HepG2 (cell line): ENCODE measurements around the gene BBS1. TPM values are rescaled to one million over a fixed set of nuclear protein-coding genes. Genes with fewer than 3 reads are reported as not detected.

ENCODE experiments used
- ASH2L ChIP-seq: fragments of 300-600, 200-600 bp; sonication (generic); IDR thresholded peaks from 2 replicates; pipeline ENCODE4 v1.7.0; 2017; ENCODE audit warnings: low read depth, mild to moderate bottlenecking, moderate library complexity, mixed read lengths, low read length; ENCODE audit not compliant: insufficient read length
- JUN ChIP-seq: sonication (generic); formaldehyde crosslinking; IDR thresholded peaks from 2 replicates; pipeline ENCODE4 v1.4.0; 2020; ENCODE audit warnings: mild to moderate bottlenecking, missing genetic modification reagents
- MAFK ChIP-seq, 2 experiments: IDR thresholded peaks in 1 of 2; conservative IDR thresholded peaks in 1 of 2; 2 replicates each; pipeline ENCODE4 v1.6.1; 2011; ENCODE audit warnings: improper control_type of control experiment in 2 of 2, low read length in 2 of 2
- MXI1 ChIP-seq: IDR thresholded peaks from 3 replicates; pipeline ENCODE4 v1.6.1; 2012; ENCODE audit warnings: low read depth, low read length, inconsistent platforms, borderline replicate concordance
- PAX8 ChIP-seq: sonication (generic); formaldehyde crosslinking; IDR thresholded peaks from 2 replicates; pipeline ENCODE4 v1.8.0; 2022; ENCODE audit warnings: mild to moderate bottlenecking, missing genetic modification reagents, borderline replicate concordance
- STAT5B ChIP-seq: sonication (generic); formaldehyde crosslinking; IDR thresholded peaks from 2 replicates; pipeline ENCODE4 v1.4.0; 2020; ENCODE audit warnings: missing genetic modification reagents
- TAF15 ChIP-seq: fragments of 200-400 bp; formaldehyde crosslinking; IDR thresholded peaks from one replicate; pipeline ENCODE4 v1.6.1; 2018; ENCODE audit warnings: mild to moderate bottlenecking, low read depth, low read length; ENCODE audit not compliant: poor library complexity, severe bottlenecking
- TEAD2 ChIP-seq: sonication (generic); formaldehyde crosslinking; IDR thresholded peaks from 2 replicates; pipeline ENCODE4 v1.9.0; 2021; ENCODE audit warnings: missing genetic modification reagents
- TGIF2 ChIP-seq: IDR thresholded peaks from 2 replicates; pipeline ENCODE4 v1.6.1; 2016; ENCODE audit warnings: control low read depth, missing compliant biosample characterization
- THAP11 ChIP-seq: IDR thresholded peaks from 2 replicates; pipeline ENCODE4 v1.6.1; 2016; ENCODE audit warnings: missing biosample characterization, missing genetic modification reagents
- YY1 ChIP-seq: IDR thresholded peaks from 2 replicates; pipeline ENCODE4 v1.6.1; 2011; ENCODE audit warnings: low read length, low read depth, moderate library complexity, mild to moderate bottlenecking; ENCODE audit not compliant: insufficient read depth, insufficient replicate concordance
- ZNF138 ChIP-seq: sonication (generic); formaldehyde crosslinking; IDR thresholded peaks from 2 replicates; pipeline ENCODE4 v1.5.0; 2020; ENCODE audit warnings: mild to moderate bottlenecking, low read depth, missing genetic modification reagents
- ZNF30 ChIP-seq: sonication (generic); formaldehyde crosslinking; IDR thresholded peaks from 2 replicates; pipeline ENCODE4 v1.5.0; 2020; ENCODE audit warnings: mild to moderate bottlenecking, missing genetic modification reagents
- ZNF367 ChIP-seq: sonication (generic); formaldehyde crosslinking; IDR thresholded peaks from 2 replicates; pipeline ENCODE4 v1.4.0; 2020; ENCODE audit warnings: missing genetic modification reagents, borderline replicate concordance
- ZNF382 ChIP-seq: sonication (generic); formaldehyde crosslinking; IDR thresholded peaks from 2 replicates; pipeline ENCODE4 v1.5.0; 2020; ENCODE audit warnings: missing genetic modification reagents, mild to moderate bottlenecking, borderline replicate concordance
- ZNF562 ChIP-seq: sonication (generic); formaldehyde crosslinking; IDR thresholded peaks from 2 replicates; pipeline ENCODE4 v1.8.0; 2022; ENCODE audit warnings: missing genetic modification reagents, borderline replicate concordance
- ZNF713 ChIP-seq: sonication (generic); formaldehyde crosslinking; IDR thresholded peaks from 2 replicates; pipeline ENCODE4 v1.4.0; 2020; ENCODE audit warnings: mild to moderate bottlenecking, missing genetic modification reagents
- ZNF749 ChIP-seq: sonication (generic); formaldehyde crosslinking; IDR thresholded peaks from 2 replicates; pipeline ENCODE4 v1.8.0; 2022; ENCODE audit warnings: mild to moderate bottlenecking, missing genetic modification reagents, moderate library complexity, borderline replicate concordance
- ZNF761 ChIP-seq: sonication (generic); formaldehyde crosslinking; conservative IDR thresholded peaks from 2 replicates; pipeline ENCODE4 v1.4.0; 2020; ENCODE audit warnings: mild to moderate bottlenecking, missing genetic modification reagents
- ZNF850 ChIP-seq: sonication (generic); formaldehyde crosslinking; conservative IDR thresholded peaks from 2 replicates; pipeline ENCODE4 v1.9.0; 2021; ENCODE audit warnings: mild to moderate bottlenecking, missing genetic modification reagents
- ZNF878 ChIP-seq: sonication (generic); formaldehyde crosslinking; IDR thresholded peaks from 2 replicates; pipeline ENCODE4 v1.8.1; 2023; ENCODE audit warnings: mild to moderate bottlenecking, missing genetic modification reagents, moderate library complexity
- polyA plus RNA-seq, 8 experiments: library from polyadenylated mRNA; depleted of rRNA in 3 of 8; stranded (reverse) in 7 of 8; unstranded in 1 of 8; fragments of >200 nt; fragmentation: Illumina TruSeq in 4 of 8; extraction: Trizol in 4 of 8; gene quantifications; 2 replicates each; pipeline versions ENCODE4 v1.2.1 to v1.2.3, GENCODE V29; 2011 to 2016; ENCODE audit warnings: low read depth in 4 of 8, missing spikeins in 1 of 8, mixed read lengths in 1 of 8; ENCODE audit not compliant: insufficient read depth in 1 of 8
- total RNA-seq, 5 experiments: library from RNA; depleted of rRNA; stranded (reverse); fragments of >200 nt; fragmentation: Illumina TruSeq; extraction: Trizol; gene quantifications; 2 replicates each; pipeline ENCODE4 v1.2.3, GENCODE V29; 2016; ENCODE audit warnings: low read depth in 1 of 5
- TF ChIP-seq, protein P1 (sequence below): sonication (generic); formaldehyde crosslinking; IDR thresholded peaks from 2 replicates; pipeline ENCODE4 v1.5.0; 2020; ENCODE audit warnings: mild to moderate bottlenecking, missing genetic modification reagents, moderate library complexity
- TF ChIP-seq, protein P2 (sequence below): sonication (generic); formaldehyde crosslinking; IDR thresholded peaks from 2 replicates; pipeline ENCODE4 v1.8.0; 2022; ENCODE audit warnings: mild to moderate bottlenecking, missing genetic modification reagents, borderline replicate concordance
- TF ChIP-seq, protein P3 (sequence below): IDR thresholded peaks from 2 replicates; pipeline ENCODE4 v1.6.1; 2016; ENCODE audit warnings: low read depth, control low read depth
- TF ChIP-seq, protein P4 (sequence below): sonication (generic); formaldehyde crosslinking; conservative IDR thresholded peaks from 2 replicates; pipeline ENCODE4 v1.8.0; 2022; ENCODE audit warnings: missing genetic modification reagents

The BBS1 gene
- total and polyA plus RNA-seq, 2 of the 13 experiments (the other 11 are each of a cell fraction or from before 2014, with no cell fraction given), result 11.7 to 14.1 TPM

DNA sequence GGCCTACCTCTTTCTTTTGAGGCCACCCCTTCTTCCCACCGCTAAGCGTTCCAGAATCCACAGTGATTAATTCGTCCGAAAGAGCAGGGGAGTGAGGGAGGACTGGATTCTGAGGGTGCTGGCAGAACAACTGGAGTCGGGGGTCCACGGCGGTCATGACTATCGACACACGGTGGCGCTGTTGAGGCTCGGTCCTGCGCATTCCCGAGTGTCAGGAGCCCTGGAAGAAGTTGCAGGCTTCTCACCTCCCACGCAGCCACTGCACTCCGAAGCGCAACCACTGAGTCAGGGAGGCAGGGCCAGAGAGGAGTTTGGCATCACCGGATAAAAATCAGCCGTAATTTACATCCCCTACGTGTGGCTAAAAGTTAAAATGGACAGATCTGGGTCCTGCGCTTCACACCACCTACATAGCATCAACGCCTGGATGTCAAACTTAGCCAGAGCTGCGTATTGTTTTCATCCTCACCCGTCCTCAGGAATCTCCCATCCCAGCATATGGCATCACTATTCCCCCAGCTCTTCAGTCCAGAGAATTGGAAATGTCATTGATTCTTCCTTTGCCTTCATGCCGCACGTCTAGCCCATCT is 68.7 kb downstream of the BBS1 start (continued):
- no peak for TF ChIP-seq ZNF138 (CRISPR knock-in tag)
- TF ChIP-seq TEAD2, result no peak
- TF ChIP-seq, protein P1, sequence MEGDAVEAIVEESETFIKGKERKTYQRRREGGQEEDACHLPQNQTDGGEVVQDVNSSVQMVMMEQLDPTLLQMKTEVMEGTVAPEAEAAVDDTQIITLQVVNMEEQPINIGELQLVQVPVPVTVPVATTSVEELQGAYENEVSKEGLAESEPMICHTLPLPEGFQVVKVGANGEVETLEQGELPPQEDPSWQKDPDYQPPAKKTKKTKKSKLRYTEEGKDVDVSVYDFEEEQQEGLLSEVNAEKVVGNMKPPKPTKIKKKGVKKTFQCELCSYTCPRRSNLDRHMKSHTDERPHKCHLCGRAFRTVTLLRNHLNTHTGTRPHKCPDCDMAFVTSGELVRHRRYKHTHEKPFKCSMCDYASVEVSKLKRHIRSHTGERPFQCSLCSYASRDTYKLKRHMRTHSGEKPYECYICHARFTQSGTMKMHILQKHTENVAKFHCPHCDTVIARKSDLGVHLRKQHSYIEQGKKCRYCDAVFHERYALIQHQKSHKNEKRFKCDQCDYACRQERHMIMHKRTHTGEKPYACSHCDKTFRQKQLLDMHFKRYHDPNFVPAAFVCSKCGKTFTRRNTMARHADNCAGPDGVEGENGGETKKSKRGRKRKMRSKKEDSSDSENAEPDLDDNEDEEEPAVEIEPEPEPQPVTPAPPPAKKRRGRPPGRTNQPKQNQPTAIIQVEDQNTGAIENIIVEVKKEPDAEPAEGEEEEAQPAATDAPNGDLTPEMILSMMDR (CRISPR knock-in tag), result peak; percentile 95
- TF ChIP-seq ZNF562, result no peak
- TF ChIP-seq PAX8 (CRISPR knock-in tag), result no peak
- no peak for TF ChIP-seq ZNF761 (CRISPR knock-in tag)
- TF ChIP-seq YY1, result peak; percentile 37
- no peak for TF ChIP-seq JUN (CRISPR knock-in tag)
- no peak for TF ChIP-seq MAFK (conservative IDR thresholded peaks at IDR 0.05 in 1 of 2, IDR thresholded peaks at IDR 0.05 in 1 of 2; ENCODE audit: low read length in 2 of 2)
- no peak for TF ChIP-seq THAP11
- TF ChIP-seq ZNF367 (CRISPR knock-in tag), result no peak
- TF ChIP-seq, protein P2, sequence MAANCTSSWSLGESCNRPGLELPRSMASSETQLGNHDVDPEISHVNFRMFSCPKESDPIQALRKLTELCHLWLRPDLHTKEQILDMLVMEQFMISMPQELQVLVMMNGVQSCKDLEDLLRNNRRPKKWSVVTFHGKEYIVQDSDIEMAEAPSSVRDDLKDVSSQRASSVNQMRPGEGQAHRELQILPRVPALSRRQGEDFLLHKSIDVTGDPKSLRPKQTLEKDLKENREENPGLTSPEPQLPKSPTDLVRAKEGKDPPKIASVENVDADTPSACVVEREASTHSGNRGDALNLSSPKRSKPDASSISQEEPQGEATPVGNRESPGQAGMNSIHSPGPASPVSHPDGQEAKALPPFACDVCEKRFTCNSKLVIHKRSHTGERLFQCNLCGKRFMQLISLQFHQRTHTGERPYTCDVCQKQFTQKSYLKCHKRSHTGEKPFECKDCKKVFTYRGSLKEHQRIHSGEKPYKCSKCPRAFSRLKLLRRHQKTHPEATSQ (CRISPR knock-in tag), result no peak
- TF ChIP-seq ZNF382 (CRISPR knock-in tag), result no peak
- TF ChIP-seq ZNF713 (CRISPR knock-in tag), result no peak
- TF ChIP-seq ZNF749 (CRISPR knock-in tag), result no peak
- no peak for TF ChIP-seq TGIF2
- TF ChIP-seq TAF15, result no peak
- TF ChIP-seq ZNF850 (CRISPR knock-in tag), result no peak
- TF ChIP-seq STAT5B (CRISPR knock-in tag), result no peak
- TF ChIP-seq, protein P3, sequence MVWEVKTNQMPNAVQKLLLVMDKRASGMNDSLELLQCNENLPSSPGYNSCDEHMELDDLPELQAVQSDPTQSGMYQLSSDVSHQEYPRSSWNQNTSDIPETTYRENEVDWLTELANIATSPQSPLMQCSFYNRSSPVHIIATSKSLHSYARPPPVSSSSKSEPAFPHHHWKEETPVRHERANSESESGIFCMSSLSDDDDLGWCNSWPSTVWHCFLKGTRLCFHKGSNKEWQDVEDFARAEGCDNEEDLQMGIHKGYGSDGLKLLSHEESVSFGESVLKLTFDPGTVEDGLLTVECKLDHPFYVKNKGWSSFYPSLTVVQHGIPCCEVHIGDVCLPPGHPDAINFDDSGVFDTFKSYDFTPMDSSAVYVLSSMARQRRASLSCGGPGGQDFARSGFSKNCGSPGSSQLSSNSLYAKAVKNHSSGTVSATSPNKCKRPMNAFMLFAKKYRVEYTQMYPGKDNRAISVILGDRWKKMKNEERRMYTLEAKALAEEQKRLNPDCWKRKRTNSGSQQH (CRISPR knock-in tag), result no peak
- TF ChIP-seq ZNF30 (CRISPR knock-in tag), result no peak
- TF ChIP-seq ASH2L, result no peak
- TF ChIP-seq, protein P4, sequence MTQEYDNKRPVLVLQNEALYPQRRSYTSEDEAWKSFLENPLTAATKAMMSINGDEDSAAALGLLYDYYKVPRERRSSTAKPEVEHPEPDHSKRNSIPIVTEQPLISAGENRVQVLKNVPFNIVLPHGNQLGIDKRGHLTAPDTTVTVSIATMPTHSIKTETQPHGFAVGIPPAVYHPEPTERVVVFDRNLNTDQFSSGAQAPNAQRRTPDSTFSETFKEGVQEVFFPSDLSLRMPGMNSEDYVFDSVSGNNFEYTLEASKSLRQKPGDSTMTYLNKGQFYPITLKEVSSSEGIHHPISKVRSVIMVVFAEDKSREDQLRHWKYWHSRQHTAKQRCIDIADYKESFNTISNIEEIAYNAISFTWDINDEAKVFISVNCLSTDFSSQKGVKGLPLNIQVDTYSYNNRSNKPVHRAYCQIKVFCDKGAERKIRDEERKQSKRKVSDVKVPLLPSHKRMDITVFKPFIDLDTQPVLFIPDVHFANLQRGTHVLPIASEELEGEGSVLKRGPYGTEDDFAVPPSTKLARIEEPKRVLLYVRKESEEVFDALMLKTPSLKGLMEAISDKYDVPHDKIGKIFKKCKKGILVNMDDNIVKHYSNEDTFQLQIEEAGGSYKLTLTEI (CRISPR knock-in tag), result no peak
- no peak for TF ChIP-seq ZNF878
- TF ChIP-seq MXI1, result peak; percentile 15; the same call in 1 of the 3 replicates
